GM12892 (cell line): ENCODE data around the gene CHPT1.

ENCODE experiments used
- DNase-seq: peaks from one replicate; pipeline ENCODE4 v3.0.0; 2011; ENCODE audit not compliant: insufficient read length
- FAIRE-seq: peaks from 2 replicates; lab custom pipeline; 2011; peaks lifted over from hg19 to GRCh38; lab: Jason Lieb, UNC
- POLR2A ChIP-seq: IDR thresholded peaks from 2 replicates; pipeline ENCODE4 v1.6.1; 2011; ENCODE audit warnings: low read depth, low read length, control low read depth
- POLR2AphosphoS5 ChIP-seq: IDR thresholded peaks from 2 replicates; pipeline ENCODE4 v1.6.1; 2011; ENCODE audit warnings: low read depth, low read length, control low read depth
- TAF1 ChIP-seq: IDR thresholded peaks from 2 replicates; pipeline ENCODE4 v1.6.1; 2011; ENCODE audit warnings: low read depth, mild to moderate bottlenecking, control low read depth, low read length, borderline replicate concordance

Gene CHPT1

GRCh38 chr12:101775816-101776215 lies 78.4 kb downstream of the CHPT1 start:
- FAIRE-seq (no peak), DNase-seq (no peak)
- no peak for TF ChIP-seq TAF1
- no peak for TF ChIP-seq POLR2A
- TF ChIP-seq POLR2AphosphoS5: no peak

- no peak for DNase-seq
- TF ChIP-seq POLR2AphosphoS5 (no peak), POLR2A (no peak), TAF1 (no peak)
- no peak for FAIRE-seq
These were observed 80.0 kb downstream of the CHPT1 start for GRCh38 chr12:101777485-101777884.

- no peak for DNase-seq
- TF ChIP-seq POLR2AphosphoS5: no peak
- TF ChIP-seq POLR2A: no peak
- no peak for TF ChIP-seq TAF1
- no peak for FAIRE-seq
These were observed 80.5 kb downstream of the CHPT1 start for GRCh38 chr12:101777978-101778377.
